GM23248 (cell line): ENCODE results near the gene PRR23E. TPM values are rescaled to one million over a fixed set of nuclear protein-coding genes. Genes with fewer than 3 reads are reported as not detected.

Experiments used
- DNase-seq: peaks from one replicate; pipeline ENCODE4 v3.0.0-alpha.2; 2015
- H2AFZ ChIP-seq: fragments of 200-600 bp; sonication (generic); 2 replicates; pipeline ENCODE4 v1.6.1; 2016; ENCODE audit warnings: antibody characterized with exemption
- H3F3A ChIP-seq: fragments of 200-600 bp; sonication (generic); 2 replicates; pipeline ENCODE4 v1.6.1; 2016; ENCODE audit warnings: mild to moderate bottlenecking, antibody characterized with exemption, mixed run types; ENCODE audit not compliant: insufficient read depth
- H3K27ac ChIP-seq: fragments of 200-600 bp; sonication (generic); 2 replicates; pipeline ENCODE4 v1.5.1; 2016; ENCODE audit warnings: mild to moderate bottlenecking
- H3K27me3 ChIP-seq: fragments of 200-600 bp; sonication (generic); replicated peaks from 2 replicates; pipeline ENCODE4 v1.6.1; 2016; ENCODE audit warnings: mild to moderate bottlenecking; ENCODE audit not compliant: insufficient read depth
- H3K36me3 ChIP-seq: fragments of 200-600 bp; sonication (generic); 2 replicates; pipeline ENCODE4 v1.6.1; 2016; ENCODE audit warnings: low read depth, mild to moderate bottlenecking
- H3K4me1 ChIP-seq: fragments of 200-600 bp; sonication (generic); 2 replicates; pipeline ENCODE4 v1.6.1; 2016; ENCODE audit warnings: mild to moderate bottlenecking; ENCODE audit not compliant: insufficient read depth
- H3K4me2 ChIP-seq: fragments of 200-600 bp; sonication (generic); one replicate; pipeline ENCODE4 v1.6.1; 2016; ENCODE audit warnings: mild to moderate bottlenecking; ENCODE audit not compliant: unreplicated experiment
- H3K4me3 ChIP-seq: fragments of 200-600 bp; sonication (generic); 2 replicates; pipeline ENCODE4 v1.5.1; 2016; ENCODE audit warnings: mild to moderate bottlenecking
- H3K79me2 ChIP-seq: fragments of 200-600 bp; sonication (generic); 2 replicates; pipeline ENCODE4 v1.6.1; 2016; ENCODE audit warnings: mild to moderate bottlenecking; ENCODE audit not compliant: insufficient read depth
- H3K9ac ChIP-seq: fragments of 200-600 bp; sonication (generic); 2 replicates; pipeline ENCODE4 v1.6.1; 2016; ENCODE audit warnings: mild to moderate bottlenecking
- H3K9me2 ChIP-seq: fragments of 200-600 bp; sonication (generic); 2 replicates; pipeline ENCODE4 v1.6.1; 2016; ENCODE audit warnings: mixed run types, mild to moderate bottlenecking, moderate library complexity; ENCODE audit not compliant: insufficient read depth
- H3K9me3 ChIP-seq: fragments of 200-600 bp; sonication (generic); one replicate; pipeline ENCODE4 v1.6.1; 2017; ENCODE audit warnings: low read depth
- H4K20me1 ChIP-seq: fragments of 200-600 bp; sonication (generic); 2 replicates; pipeline ENCODE4 v1.6.0; 2016; ENCODE audit not compliant: insufficient read depth
- EZH2 ChIP-seq: fragments of 200-600 bp; sonication (generic); IDR thresholded peaks from 2 replicates; pipeline ENCODE4 v1.6.1; 2018; ENCODE audit warnings: antibody characterized with exemption, mild to moderate bottlenecking; ENCODE audit not compliant: insufficient read depth, poor library complexity, severe bottlenecking
- EZH2phosphoT487 ChIP-seq: fragments of 200-600 bp; sonication (generic); IDR thresholded peaks from 2 replicates; pipeline ENCODE4 v1.6.1; 2018; ENCODE audit warnings: antibody characterized with exemption, moderate library complexity, mild to moderate bottlenecking, low read depth; ENCODE audit not compliant: insufficient read depth
- WGBS, 2 experiments: methylation state at CpG; one replicate each; pipeline ENCODE4 v1.1.6; 2015 to 2017; ENCODE audit warnings: low lambda C conversion rate in 2 of 2, low coverage in 1 of 2; ENCODE audit errors: missing lambda C conversion rate in 2 of 2; 5-methylcytosine and 5-hydroxymethylcytosine counted together
- in situ Hi-C: fragments of 300-500 bp; cut with MboI; formaldehyde crosslinking; loops from 2 replicates; pipeline ENCODE4 v1.15.0; 2020
- polyA plus RNA-seq: library from polyadenylated mRNA; unstranded; fragments of >200 nt; fragmentation: Nextera tagmentation; extraction: Ambion mirVana; gene quantifications from 2 replicates; pipeline ENCODE4 v1.2.1, GENCODE V29; 2016
- total RNA-seq: library from RNA; depleted of rRNA; stranded (reverse); fragments of >200 nt; shearing (Covaris generic); gene quantifications from 2 replicates; pipeline ENCODE4 v1.2.3, GENCODE V29; 2014

PRR23E gene
- total and polyA plus RNA-seq, 2 experiments from 2014 or later, result not detected

- DNase-seq, result no peak
- no peaks in the 10 kb centered on the region for H3K9me2 ChIP-seq
- in situ Hi-C loops, result no loop called here
- TF ChIP-seq EZH2, result no peak
- TF ChIP-seq EZH2phosphoT487, result no peak
- H3K27me3 ChIP-seq, result no peaks in the 10 kb centered on the region; the same call in none of the 2 replicates
- H3K9ac ChIP-seq, result no peak overlapping the region
- no peaks in the 10 kb centered on the region for H3K9me3 ChIP-seq
- H3K27ac ChIP-seq, result no peak overlapping the region
- H3K79me2 ChIP-seq, result no peaks in the 10 kb centered on the region
- H3K4me3 ChIP-seq, result no peak overlapping the region
- no peak overlapping the region for H2AFZ ChIP-seq
- peaks cover 4% of the 10 kb centered on the region; the same call in 1 of the 2 replicates for H3K4me1 ChIP-seq
- no peaks in the 10 kb centered on the region for H3F3A ChIP-seq
- H3K4me2 ChIP-seq, result no peak overlapping the region
- no peaks in the 10 kb centered on the region for H3K36me3 ChIP-seq
- no peaks in the 10 kb centered on the region for H4K20me1 ChIP-seq
- 41 to 46% methylated on average over 5 of the region's 5 CpGs for WGBS, 2 experiments
Measured at GRCh38 chr3:127165694-127166485, 27.0 kb upstream of the PRR23E start.

- Histone ChIP-seq H3K4me2 (no peak overlapping the region), H4K20me1 (no peaks in the 10 kb centered on the region), H3K36me3 (no peaks in the 10 kb centered on the region), H3K27ac (no peak overlapping the region), H3K4me3 (no peak overlapping the region), H3K9ac (no peak overlapping the region), H3K79me2 (no peaks in the 10 kb centered on the region), H3K4me1 (peaks cover 7% of the 10 kb centered on the region; the same call in 1 of the 2 replicates), H3K27me3 (no peaks in the 10 kb centered on the region; the same call in none of the 2 replicates), H3K9me3 (no peaks in the 10 kb centered on the region), H3F3A (no peaks in the 10 kb centered on the region), H2AFZ (no peak overlapping the region), H3K9me2 (no peaks in the 10 kb centered on the region)
- DNase-seq, result no peak
- in situ Hi-C loops, result no loop called here
- 65 to 71% methylated on average over 9 of the region's 9 CpGs for WGBS, 2 experiments
- TF ChIP-seq EZH2, result no peak
- no peak for TF ChIP-seq EZH2phosphoT487
Measured at GRCh38 chr3:127166501-127167065, 26.3 kb upstream of the PRR23E start.

GRCh38 chr3:127167315-127168043 is 25.5 kb upstream of the PRR23E start:
- Histone ChIP-seq H3K9ac (no peak overlapping the region), H3K4me1 (peaks cover 11% of the 10 kb centered on the region), H3K36me3 (no peaks in the 10 kb centered on the region), H3K4me3 (no peak overlapping the region), H3K4me2 (no peak overlapping the region), H3K9me3 (no peaks in the 10 kb centered on the region), H3K79me2 (no peaks in the 10 kb centered on the region), H3K27ac (no peak overlapping the region), H3K9me2 (no peaks in the 10 kb centered on the region), H2AFZ (no peak overlapping the region), H4K20me1 (no peaks in the 10 kb centered on the region), H3K27me3 (no peaks in the 10 kb centered on the region; the same call in none of the 2 replicates), H3F3A (no peaks in the 10 kb centered on the region)
- in situ Hi-C loops, result no loop called here
- no peak for DNase-seq
- WGBS, 2 experiments, result 75 to 76% methylated on average over 9 of the region's 9 CpGs
- TF ChIP-seq EZH2phosphoT487, result no peak
- no peak for TF ChIP-seq EZH2

- peaks cover 17% of the 10 kb centered on the region for H3K4me1 ChIP-seq
- 48 to 54% methylated on average over 6 of the region's 6 CpGs for WGBS, 2 experiments
- DNase-seq, result no peak
- in situ Hi-C loops, result no loop called here
- H3K27me3 ChIP-seq, result no peaks in the 10 kb centered on the region; the same call in none of the 2 replicates
- no peaks in the 10 kb centered on the region for H3K9me3 ChIP-seq
- TF ChIP-seq EZH2, result no peak
- TF ChIP-seq EZH2phosphoT487, result no peak
- H3K9me2 ChIP-seq, result no peaks in the 10 kb centered on the region
- H3F3A ChIP-seq, result no peaks in the 10 kb centered on the region
- no peak overlapping the region for H3K4me2 ChIP-seq
- no peak overlapping the region for H3K9ac ChIP-seq
- no peak overlapping the region for H2AFZ ChIP-seq
- no peaks in the 10 kb centered on the region for H4K20me1 ChIP-seq
- no peak overlapping the region for H3K4me3 ChIP-seq
- no peaks in the 10 kb centered on the region for H3K79me2 ChIP-seq
- H3K27ac ChIP-seq, result no peak overlapping the region
- no peaks in the 10 kb centered on the region for H3K36me3 ChIP-seq
Measured at GRCh38 chr3:127168271-127168670, 24.7 kb upstream of the PRR23E start.
